WTC11 (cell line): ENCODE measurements around the gene VWDE. TPM values are rescaled to one million over a fixed set of nuclear protein-coding genes. Genes with fewer than 3 reads are reported as not detected.

Experiments used
- ATAC-seq: fragments of 200-7000 bp; cut with Tn5 transposase; 2 replicates; pipeline ENCODE4 v1.10.0; 2021; ENCODE audit warnings: mild to moderate bottlenecking, moderate library complexity
- CTCF ChIA-PET: fragments of 300-600 bp; sonication (Branson Sonifier 250); formaldehyde crosslinking; loops from one replicate; lab custom pipeline; 2021; ENCODE audit warnings: antibody characterized with exemption; lab: Charles Lee
- POLR2A ChIA-PET: fragments of 350-600 bp; sonication (Branson Sonifier 250); formaldehyde crosslinking; loops from one replicate; lab custom pipeline; 2021; ENCODE audit warnings: antibody characterized with exemption; lab: Charles Lee
- DNase-seq: peaks from one replicate; pipeline ENCODE4 v3.0.0; 2021; ENCODE audit warnings: low spot score
- H3K27ac Mint-ChIP-seq: 2 replicates; pipeline ENCODE4 v1.8.0; 2021; ENCODE audit warnings: mixed read lengths
- H3K27me3 Mint-ChIP-seq: 2 replicates; pipeline ENCODE4 v1.8.0; 2021; ENCODE audit warnings: low read depth, mild to moderate bottlenecking, moderate library complexity, mixed read lengths
- H3K36me3 Mint-ChIP-seq: 2 replicates; pipeline ENCODE4 v1.8.0; 2021; ENCODE audit warnings: mixed read lengths
- H3K4me1 Mint-ChIP-seq: 2 replicates; pipeline ENCODE4 v1.8.0; 2022; ENCODE audit warnings: mixed read lengths
- H3K4me3 Mint-ChIP-seq: 2 replicates; pipeline ENCODE4 v1.8.0; 2021; ENCODE audit warnings: mild to moderate bottlenecking, moderate library complexity, mixed read lengths
- H3K9me3 Mint-ChIP-seq: 2 replicates; pipeline ENCODE4 v1.8.0; 2021; ENCODE audit warnings: mixed read lengths
- ATF1 ChIP-seq: sonication (generic); formaldehyde crosslinking; IDR thresholded peaks from 2 replicates; pipeline ENCODE4 v1.8.1; 2023; ENCODE audit warnings: mild to moderate bottlenecking, moderate library complexity, missing genetic modification reagents
- ATF2 ChIP-seq: sonication (generic); formaldehyde crosslinking; IDR thresholded peaks from 2 replicates; pipeline ENCODE4 v1.8.1; 2022; ENCODE audit warnings: low read depth, missing genetic modification reagents, borderline replicate concordance
- ATF3 ChIP-seq: sonication (generic); formaldehyde crosslinking; conservative IDR thresholded peaks from 2 replicates; pipeline ENCODE4 v1.8.1; 2022; ENCODE audit warnings: mild to moderate bottlenecking, missing genetic modification reagents
- CBFB ChIP-seq: sonication (generic); formaldehyde crosslinking; IDR thresholded peaks from 2 replicates; pipeline ENCODE4 v1.8.1; 2022; ENCODE audit warnings: mild to moderate bottlenecking, low read depth, missing genetic modification reagents
- CREM ChIP-seq: sonication (generic); formaldehyde crosslinking; IDR thresholded peaks from 2 replicates; pipeline ENCODE4 v1.8.1; 2022; ENCODE audit warnings: mild to moderate bottlenecking, missing genetic modification reagents, moderate library complexity
- E2F5 ChIP-seq: sonication (generic); formaldehyde crosslinking; IDR thresholded peaks from 2 replicates; pipeline ENCODE4 v1.8.1; 2022; ENCODE audit warnings: mild to moderate bottlenecking, moderate library complexity, missing genetic modification reagents
- FOXP1 ChIP-seq: sonication (generic); formaldehyde crosslinking; IDR thresholded peaks from 2 replicates; pipeline ENCODE4 v1.8.0; 2022; ENCODE audit warnings: missing genetic modification reagents, mild to moderate bottlenecking, moderate library complexity, borderline replicate concordance
- GABPB1 ChIP-seq: sonication (generic); formaldehyde crosslinking; IDR thresholded peaks from 2 replicates; pipeline ENCODE4 v1.8.1; 2023; ENCODE audit warnings: mild to moderate bottlenecking, missing genetic modification reagents
- HMGXB4 ChIP-seq: sonication (generic); formaldehyde crosslinking; IDR thresholded peaks from 2 replicates; pipeline ENCODE4 v1.8.1; 2023; ENCODE audit warnings: mild to moderate bottlenecking, moderate library complexity, missing genetic modification reagents
- MXD4 ChIP-seq: fragments of 250-450 bp; sonication (Bioruptor Pico); IDR thresholded peaks from 2 replicates; pipeline ENCODE4 v1.8.0; 2021; ENCODE audit warnings: mild to moderate bottlenecking, moderate library complexity, borderline replicate concordance
- SMAD3 ChIP-seq: sonication (generic); formaldehyde crosslinking; IDR thresholded peaks from 2 replicates; pipeline ENCODE4 v1.8.0; 2022; ENCODE audit warnings: missing genetic modification reagents, mild to moderate bottlenecking, borderline replicate concordance
- SOX15 ChIP-seq: fragments of 250-450 bp; sonication (Bioruptor Pico); IDR thresholded peaks from 2 replicates; pipeline ENCODE4 v1.9.0; 2021; ENCODE audit warnings: mild to moderate bottlenecking
- TP53 ChIP-seq: sonication (generic); formaldehyde crosslinking; IDR thresholded peaks from 2 replicates; pipeline ENCODE4 v1.8.1; 2023; ENCODE audit warnings: mild to moderate bottlenecking, missing genetic modification reagents
- ZBTB21 ChIP-seq: sonication (generic); formaldehyde crosslinking; IDR thresholded peaks from 2 replicates; pipeline ENCODE4 v1.8.1; 2023; ENCODE audit warnings: mild to moderate bottlenecking, missing genetic modification reagents, borderline replicate concordance
- ZNF138 ChIP-seq: sonication (generic); formaldehyde crosslinking; conservative IDR thresholded peaks from 2 replicates; pipeline ENCODE4 v1.8.1; 2022; ENCODE audit warnings: mild to moderate bottlenecking, moderate library complexity, missing genetic modification reagents
- ZNF219 ChIP-seq: sonication (generic); formaldehyde crosslinking; IDR thresholded peaks from 2 replicates; pipeline ENCODE4 v1.8.0; 2023; ENCODE audit warnings: missing genetic modification reagents, mild to moderate bottlenecking, borderline replicate concordance
- ZNF232 ChIP-seq: sonication (generic); formaldehyde crosslinking; IDR thresholded peaks from 2 replicates; pipeline ENCODE4 v1.8.0; 2022; ENCODE audit warnings: mild to moderate bottlenecking, missing genetic modification reagents
- ZNF281 ChIP-seq: sonication (generic); formaldehyde crosslinking; IDR thresholded peaks from 2 replicates; pipeline ENCODE4 v1.8.0; 2023; ENCODE audit warnings: mild to moderate bottlenecking, missing genetic modification reagents
- ZNF317 ChIP-seq: sonication (generic); formaldehyde crosslinking; IDR thresholded peaks from 2 replicates; pipeline ENCODE4 v1.8.1; 2023; ENCODE audit warnings: low read depth, mild to moderate bottlenecking, moderate library complexity, missing genetic modification reagents, borderline replicate concordance
- ZNF396 ChIP-seq: fragments of 250-450 bp; sonication (Bioruptor Pico); IDR thresholded peaks from 2 replicates; pipeline ENCODE4 v1.8.0; 2021; ENCODE audit warnings: mild to moderate bottlenecking, moderate library complexity, borderline replicate concordance
- ZNF671 ChIP-seq: fragments of 250-450 bp; sonication (Bioruptor Pico); IDR thresholded peaks from 2 replicates; pipeline ENCODE4 v1.8.0; 2021; ENCODE audit warnings: mild to moderate bottlenecking
- total RNA-seq: library from RNA; stranded (reverse); gene quantifications from 3 replicates; pipeline ENCODE4 v1.2.3, GENCODE V29; 2021

VWDE gene
- total RNA-seq, 1 experiment from 2014 or later: 21.0 TPM

GRCh38 chr7:12378389-12378788, 25.3 kb downstream of the VWDE start (continued):
- TF ChIP-seq TP53 (CRISPR knock-in tag): no peak
- TF ChIP-seq E2F5 (CRISPR knock-in tag): no peak

GRCh38 chr7:12377406-12377805, 26.3 kb downstream of the VWDE start:
- TF ChIP-seq HMGXB4 (CRISPR knock-in tag): no peak
- no peak for TF ChIP-seq ZNF671 (CRISPR knock-in tag)
- no peak for TF ChIP-seq ZBTB21 (CRISPR knock-in tag)
- no peak for TF ChIP-seq CBFB (CRISPR knock-in tag)
- Mint-ChIP-seq H3K36me3 (peaks cover 30% of the 10 kb centered on the region), H3K27ac (no peak overlapping the region), H3K27me3 (no peaks in the 10 kb centered on the region), H3K4me3 (no peak overlapping the region), H3K9me3 (no peaks in the 10 kb centered on the region), H3K4me1 (no peaks in the 10 kb centered on the region)
- POLR2A ChIA-PET: no interaction called here
- CTCF ChIA-PET: no interaction called here
- ATAC-seq: no peak
- no peak for DNase-seq

GRCh38 chr7:12373580-12374263, 29.9 kb downstream of the VWDE start:
- POLR2A ChIA-PET: no interaction called here
- no peak for TF ChIP-seq SOX15 (CRISPR knock-in tag)
- TF ChIP-seq CBFB (CRISPR knock-in tag): no peak
- TF ChIP-seq ATF1 (CRISPR knock-in tag): no peak
- TF ChIP-seq FOXP1: no peak
- no peak for TF ChIP-seq CREM (CRISPR knock-in tag)
- no peak for TF ChIP-seq GABPB1
- TF ChIP-seq MXD4 (CRISPR knock-in tag): no peak
- no peak for TF ChIP-seq ZNF219 (CRISPR knock-in tag)
- no peak for TF ChIP-seq ZNF317 (CRISPR knock-in tag)
- no peak for TF ChIP-seq ATF2 (CRISPR knock-in tag)
- TF ChIP-seq ZNF396 (CRISPR knock-in tag): no peak
- TF ChIP-seq SMAD3 (CRISPR knock-in tag): no peak
- no peak for TF ChIP-seq ZNF281 (CRISPR knock-in tag)
- TF ChIP-seq ATF3 (CRISPR knock-in tag): no peak
- TF ChIP-seq ZNF232: no peak
- TF ChIP-seq ZNF138 (CRISPR knock-in tag): no peak
- no peaks in the 10 kb centered on the region for H3K27me3 Mint-ChIP-seq

More at GRCh38 chr7:12373580-12374263, 29.9 kb downstream of the VWDE start:
- Mint-ChIP-seq H3K27ac (peak overlapping the region; percentile 25; the same call in 1 of the 2 replicates), H3K4me1 (no peaks in the 10 kb centered on the region), H3K36me3 (peaks cover 32% of the 10 kb centered on the region), H3K9me3 (no peaks in the 10 kb centered on the region), H3K4me3 (no peak overlapping the region)
- ATAC-seq: no peak
- DNase-seq: no peak
- CTCF ChIA-PET: no interaction called here
